ENCODE measurements around the gene FGF12.

The FGF12 gene

GRCh38 chr3:192373032-192373431 is 354.3 kb downstream of the FGF12 start:
- Histone ChIP-seq H3K36me3 (ENCODE audit: control insufficient read depth, insufficient read depth, low read length) (no peaks in the 10 kb centered on the region), H3K4me3 (ENCODE audit: low read depth, low read length) (no peak overlapping the region), H3K4me1 (no peaks in the 10 kb centered on the region), H3K9me3 (ENCODE audit: control insufficient read depth, low read length) (no peaks in the 10 kb centered on the region), H3K4me2 (ENCODE audit: low read length) (no peak overlapping the region), H3K27me3 (ENCODE audit: control insufficient read depth, insufficient read depth, low read length) (no peaks in the 10 kb centered on the region), H2AFZ (no peak overlapping the region), H3K9ac (no peak overlapping the region), H3K27ac (no peak overlapping the region), H3K79me2 (no peaks in the 10 kb centered on the region)
- TF ChIP-seq CTCF (IDR thresholded peaks at IDR 0.05): no peak

- TF ChIP-seq CTCF (IDR thresholded peaks at IDR 0.05): no peak
- Histone ChIP-seq H3K9me3 (ENCODE audit: control insufficient read depth, low read length) (no peaks in the 10 kb centered on the region), H3K9ac (no peak overlapping the region), H3K27ac (no peak overlapping the region), H3K36me3 (ENCODE audit: control insufficient read depth, insufficient read depth, low read length) (no peaks in the 10 kb centered on the region), H3K4me2 (ENCODE audit: low read length) (no peak overlapping the region), H3K79me2 (no peaks in the 10 kb centered on the region), H3K27me3 (ENCODE audit: control insufficient read depth, insufficient read depth, low read length) (no peaks in the 10 kb centered on the region), H2AFZ (no peak overlapping the region), H3K4me3 (ENCODE audit: low read depth, low read length) (no peak overlapping the region), H3K4me1 (no peaks in the 10 kb centered on the region)
Measured at GRCh38 chr3:192372616-192373015, 354.7 kb downstream of the FGF12 start.

- Histone ChIP-seq H3K27me3 (ENCODE audit: control insufficient read depth, insufficient read depth, low read length) (no peaks in the 10 kb centered on the region), H3K9ac (no peak overlapping the region), H3K79me2 (no peaks in the 10 kb centered on the region), H3K27ac (no peak overlapping the region), H3K4me1 (no peaks in the 10 kb centered on the region), H3K4me2 (ENCODE audit: low read length) (no peak overlapping the region), H3K4me3 (ENCODE audit: low read depth, low read length) (no peak overlapping the region), H2AFZ (no peak overlapping the region), H3K9me3 (ENCODE audit: control insufficient read depth, low read length) (no peaks in the 10 kb centered on the region), H3K36me3 (ENCODE audit: control insufficient read depth, insufficient read depth, low read length) (no peaks in the 10 kb centered on the region)
- TF ChIP-seq CTCF (IDR thresholded peaks at IDR 0.05): no peak
Measured at GRCh38 chr3:192371870-192372400, 355.4 kb downstream of the FGF12 start.

- Histone ChIP-seq H3K79me2 (no peaks in the 10 kb centered on the region), H3K4me2 (ENCODE audit: low read length) (no peak overlapping the region), H3K27me3 (ENCODE audit: control insufficient read depth, insufficient read depth, low read length) (no peaks in the 10 kb centered on the region), H3K27ac (no peak overlapping the region), H3K36me3 (ENCODE audit: control insufficient read depth, insufficient read depth, low read length) (no peaks in the 10 kb centered on the region), H3K4me3 (ENCODE audit: low read depth, low read length) (no peak overlapping the region), H2AFZ (no peak overlapping the region), H3K4me1 (no peaks in the 10 kb centered on the region), H3K9ac (no peak overlapping the region), H3K9me3 (ENCODE audit: control insufficient read depth, low read length) (no peaks in the 10 kb centered on the region)
- no peak for TF ChIP-seq CTCF (IDR thresholded peaks at IDR 0.05)
Measured at GRCh38 chr3:192367616-192368015, 359.7 kb downstream of the FGF12 start.

- H3K4me3 ChIP-seq (ENCODE audit: low read depth, low read length): no peak overlapping the region
- TF ChIP-seq CTCF (IDR thresholded peaks at IDR 0.05): no peak
- no peaks in the 10 kb centered on the region for H3K27me3 ChIP-seq (ENCODE audit: control insufficient read depth, insufficient read depth, low read length)
- no peak overlapping the region for H3K4me2 ChIP-seq (ENCODE audit: low read length)
- no peak overlapping the region for H3K27ac ChIP-seq
- no peak overlapping the region for H2AFZ ChIP-seq
- no peaks in the 10 kb centered on the region for H3K4me1 ChIP-seq
- H3K79me2 ChIP-seq: no peaks in the 10 kb centered on the region
- H3K9ac ChIP-seq: no peak overlapping the region
- no peaks in the 10 kb centered on the region for H3K9me3 ChIP-seq (ENCODE audit: control insufficient read depth, low read length)
- H3K36me3 ChIP-seq (ENCODE audit: control insufficient read depth, insufficient read depth, low read length): no peaks in the 10 kb centered on the region
Measured at GRCh38 chr3:192366916-192367315, 360.4 kb downstream of the FGF12 start.

Data from parathyroid adenoma (tissue), 2 donors.